Stimulated activated CD4-positive, alpha-beta T cell treated with anti-CD3 and anti-CD28 coated beads, Interleukin-4, amount 100 ng/mL, for 24 hours (primary cell): ENCODE measurements around the gene ETFDH.
"Not testable (repeated sequence)": the region's sequence is repeated elsewhere in the genome, so short reads cannot be mapped to it uniquely, and the experiment has no call there.

Source experiments
- DNase-seq: peaks from one replicate; pipeline ENCODE4 v3.0.0-alpha.2; 2020

Gene ETFDH

GRCh38 chr4:158671915-158672806, at the start of gene ETFDH:
TSS of gene ETFDH (plus strand) at chr4:158672296. CDS start at chr4:158672457, 161 bp downstream.
- DNase-seq = peak; percentile 99

DNA sequence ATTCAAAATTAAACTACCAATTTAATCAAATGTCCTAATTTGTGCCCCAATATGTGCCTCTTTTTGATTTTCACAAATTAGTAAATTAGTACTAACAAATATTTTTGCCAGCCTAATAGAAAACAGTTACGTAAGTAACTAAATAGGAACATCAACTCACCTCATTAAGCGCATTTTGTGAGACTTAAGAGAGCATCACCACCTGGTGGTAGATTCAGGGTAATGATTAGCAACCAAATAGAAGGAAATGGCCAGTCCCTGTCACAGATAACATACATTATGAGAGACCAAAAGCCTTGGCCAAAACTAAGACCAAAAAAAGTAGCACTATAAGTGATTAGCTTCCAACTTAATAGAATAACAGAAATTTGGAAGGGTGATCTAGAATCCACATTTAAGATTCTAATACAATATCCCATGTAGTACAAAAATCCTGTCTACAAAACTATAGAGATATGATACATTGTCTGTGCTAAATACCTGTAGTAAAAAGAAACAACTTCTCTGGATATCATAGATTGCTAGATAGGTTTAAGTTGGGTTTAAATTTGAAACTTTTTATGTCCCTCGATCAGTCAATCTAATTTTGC, 47.1 kb upstream of the ETFDH start:
- DNase-seq = no peak

DNA sequence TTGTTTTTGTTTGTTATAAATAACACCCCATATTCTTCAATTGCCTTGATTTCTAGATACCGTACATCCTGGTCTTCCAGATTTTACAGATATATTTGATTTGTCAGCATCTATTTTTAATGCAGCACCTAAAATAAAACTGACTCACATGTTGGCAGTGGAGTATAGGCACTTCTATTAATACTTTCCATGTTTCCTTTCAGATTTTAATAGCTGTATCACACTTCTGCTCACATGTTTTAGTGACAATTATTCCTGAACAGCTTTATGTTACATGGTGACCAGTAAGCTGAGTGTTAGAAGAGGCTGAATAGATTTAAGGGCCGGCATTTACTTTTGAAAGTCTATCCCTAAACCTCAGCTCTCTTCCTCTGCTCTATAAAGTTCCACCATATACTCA, 46.6 kb upstream of the ETFDH start:
- no peak for DNase-seq

DNA sequence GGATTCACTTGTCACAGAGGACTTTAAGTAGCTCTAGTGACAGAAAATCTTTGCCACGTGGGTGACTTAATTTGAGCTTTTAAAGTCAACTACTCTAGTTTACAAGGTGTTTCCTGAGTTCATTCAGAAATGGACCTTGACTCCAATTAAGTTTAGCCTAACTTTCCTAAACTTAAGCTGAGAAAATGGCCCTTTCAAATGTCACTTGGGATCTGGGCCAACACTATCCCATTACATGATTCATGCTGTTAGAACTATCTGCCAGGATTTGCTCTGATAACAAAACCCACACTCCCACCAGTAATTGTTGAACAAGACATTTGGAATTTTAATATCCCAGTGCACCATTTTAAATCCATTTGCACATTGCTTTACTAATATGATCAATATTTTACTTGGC, 41.2 kb upstream of the ETFDH start:
- no peak for DNase-seq

GRCh38 chr4:158636619-158637018, 35.5 kb upstream of the ETFDH start:
- no peak for DNase-seq

- DNase-seq = no peak
Observed at GRCh38 chr4:158644356-158644755, 27.7 kb upstream of the ETFDH start.

GRCh38 chr4:158644760-158645159, 27.3 kb upstream of the ETFDH start:
- no peak for DNase-seq

DNA sequence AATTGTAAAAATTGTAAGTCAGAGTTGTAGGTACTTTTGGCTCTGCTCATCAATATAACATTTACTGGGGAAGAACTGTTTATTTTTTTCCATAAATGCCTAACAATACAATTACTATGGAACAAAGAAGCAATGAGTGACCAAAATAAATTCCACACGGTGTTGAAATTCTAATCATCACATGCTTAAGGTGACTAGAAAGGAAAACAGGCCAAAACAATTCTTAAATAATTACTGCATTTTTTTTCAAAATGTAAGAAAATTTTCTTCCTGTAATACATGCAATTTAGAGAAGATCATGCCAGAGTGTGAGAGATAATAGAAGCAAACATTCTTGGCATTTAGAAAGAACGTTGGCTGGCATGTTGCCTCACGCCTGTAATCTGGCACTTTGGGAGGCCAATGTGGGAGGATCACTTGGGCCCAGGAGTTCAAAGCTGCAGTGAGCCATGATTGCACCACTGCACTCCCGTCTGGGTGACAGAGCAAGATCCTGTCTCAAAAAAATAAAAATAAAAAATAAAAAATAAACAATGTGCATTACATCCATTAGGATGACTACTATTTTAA, 22.9 kb upstream of the ETFDH start:
- no peak for DNase-seq

DNA sequence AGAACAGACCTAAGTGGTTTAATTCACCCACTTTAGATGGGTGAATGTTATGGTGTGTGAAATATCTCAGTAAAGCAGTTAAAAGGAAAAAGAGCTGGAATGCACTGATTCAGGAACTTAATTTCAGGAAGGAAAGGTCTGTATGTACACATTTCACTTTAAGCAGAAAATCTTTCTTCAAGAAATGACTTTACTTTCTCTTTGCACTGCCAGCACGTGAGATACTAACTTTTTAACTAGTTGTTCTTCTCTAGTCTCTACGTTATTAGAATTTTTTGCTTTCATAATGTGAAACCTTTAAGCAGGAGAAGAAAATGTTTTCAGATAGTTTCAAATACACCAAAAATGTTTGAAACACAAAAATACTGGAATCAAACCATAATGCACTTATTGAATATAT, 19.2 kb upstream of the ETFDH start:
- DNase-seq = no peak

DNA sequence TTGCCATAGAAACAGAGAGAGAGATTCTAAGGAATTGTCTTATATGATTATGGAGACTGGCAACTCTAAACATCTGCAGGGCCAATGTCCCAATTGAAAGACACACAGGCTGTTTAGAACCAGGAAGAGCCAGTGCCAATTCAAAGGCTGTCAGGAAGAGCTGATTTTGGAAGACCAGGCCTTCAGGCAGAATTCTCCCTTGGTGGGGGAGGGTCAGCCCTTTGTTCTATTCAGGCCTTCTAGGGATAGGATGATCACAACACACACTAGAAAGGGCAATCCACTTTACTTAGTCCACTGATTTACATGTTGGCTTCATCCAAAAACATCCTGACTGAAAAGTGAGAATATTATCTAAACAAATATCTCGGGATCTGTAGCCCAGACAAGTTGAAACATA, 15.7 kb upstream of the ETFDH start:
- no peak for DNase-seq

- no peak for DNase-seq
Observed at GRCh38 chr4:158657291-158657690, 14.8 kb upstream of the ETFDH start.

DNA sequence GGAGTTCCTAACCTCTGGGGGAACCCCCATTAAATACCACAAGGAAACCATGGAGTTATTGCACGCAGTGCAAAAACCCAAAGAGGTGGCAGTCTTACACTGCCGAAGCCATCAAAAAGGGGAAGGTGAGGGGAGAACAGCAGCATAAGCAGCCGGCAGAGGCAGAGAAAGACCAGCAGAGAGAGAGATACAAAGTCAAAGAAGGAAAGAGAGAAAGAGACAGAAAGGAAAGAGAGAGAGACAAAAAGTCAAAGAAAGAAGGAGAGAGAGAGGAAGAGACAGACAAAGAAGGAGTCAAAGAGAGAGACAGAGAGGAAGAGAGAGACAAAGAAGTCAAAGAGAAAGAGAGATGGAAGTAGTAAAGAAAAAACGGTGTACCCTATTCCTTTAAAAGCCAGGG, 8.8 kb upstream of the ETFDH start:
- not testable (repeated sequence) for DNase-seq

- not testable (repeated sequence) for DNase-seq
Observed at GRCh38 chr4:158663707-158664625, 8.1 kb upstream of the ETFDH start.

DNA sequence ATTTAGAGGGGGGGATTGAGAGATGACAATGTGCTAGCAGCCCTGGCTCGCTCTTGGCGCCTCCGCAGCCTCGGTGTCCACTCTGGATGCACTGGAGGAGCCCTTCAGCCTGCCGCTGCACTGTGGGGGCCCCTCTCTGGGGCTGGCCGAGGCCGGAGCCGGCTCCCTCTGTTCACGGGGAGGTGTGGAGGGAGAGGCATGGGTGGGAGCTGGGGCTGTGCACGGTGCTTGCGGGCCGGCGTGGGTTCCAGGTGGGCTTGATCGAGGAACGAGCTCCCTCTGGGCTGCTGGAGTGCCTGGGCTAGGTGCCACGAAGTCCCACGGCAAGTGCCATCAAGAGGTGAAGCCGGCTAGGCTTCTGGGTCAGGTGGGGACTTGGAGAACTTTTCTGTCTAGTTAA, 7.3 kb upstream of the ETFDH start:
- DNase-seq = no peak

- DNase-seq = no peak
Observed at GRCh38 chr4:158666892-158667291, 5.2 kb upstream of the ETFDH start.

DNA sequence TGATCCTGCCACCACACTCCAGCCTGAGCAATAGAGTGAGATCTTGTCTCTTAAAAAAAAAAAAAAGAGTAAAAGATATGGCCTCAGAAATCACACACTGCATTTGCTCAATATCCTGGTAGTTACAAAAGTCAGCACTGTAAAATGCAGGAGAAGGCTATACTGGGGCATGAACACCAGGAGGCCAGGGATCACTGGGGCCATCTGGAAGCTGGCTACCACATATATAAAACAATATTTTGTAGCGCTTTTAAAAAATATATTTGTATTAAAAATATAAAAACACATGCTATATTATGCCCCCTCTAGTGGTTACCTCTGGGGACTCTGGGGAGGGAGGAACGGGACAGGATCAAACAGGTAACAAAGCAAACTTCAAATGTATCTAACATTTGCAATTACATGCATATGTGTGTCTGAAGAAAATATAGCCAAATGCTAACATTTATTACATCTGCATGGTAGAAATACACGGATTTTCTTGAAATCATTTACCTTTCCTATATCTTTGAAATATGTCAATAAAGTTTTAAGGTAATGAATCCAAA, 4.4 kb upstream of the ETFDH start:
- DNase-seq = peak; percentile 21

- DNase-seq = no peak
Observed at GRCh38 chr4:158669310-158669709, 2.8 kb upstream of the ETFDH start.

DNA sequence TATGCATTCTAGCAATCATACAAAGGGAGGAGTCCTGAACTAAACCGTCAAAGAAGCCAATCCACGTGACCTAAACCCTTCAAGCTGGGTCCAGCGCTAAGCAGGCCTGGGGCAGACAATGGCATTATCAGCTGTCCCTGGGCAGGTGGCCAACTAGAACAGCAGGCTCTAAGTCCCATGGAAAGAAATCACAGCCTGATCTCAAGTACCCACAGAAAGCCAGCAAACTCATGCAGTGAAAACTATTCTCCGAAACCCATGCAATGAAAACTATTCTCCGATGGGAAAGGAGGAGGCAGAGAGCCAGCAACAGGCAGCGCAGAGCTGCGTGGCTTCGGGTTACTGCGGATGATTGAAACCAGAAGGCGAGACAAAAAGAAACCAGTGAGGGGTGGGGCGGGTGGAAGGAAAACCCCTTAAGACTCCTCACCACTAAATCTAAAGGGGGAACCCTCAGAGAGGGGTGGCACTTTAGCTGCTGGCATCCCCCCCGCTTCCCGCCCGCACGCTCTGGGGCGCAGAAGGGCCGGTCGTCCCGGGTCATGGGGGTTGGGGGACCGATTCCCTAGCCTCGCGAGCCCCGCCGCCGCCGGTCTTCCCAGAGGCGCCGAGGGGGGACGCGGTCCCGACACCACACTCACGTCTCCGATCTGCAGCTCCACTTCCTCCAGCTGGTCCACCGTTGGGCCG, 976 bp upstream of the ETFDH start:
- peak; percentile 66 for DNase-seq

DNA sequence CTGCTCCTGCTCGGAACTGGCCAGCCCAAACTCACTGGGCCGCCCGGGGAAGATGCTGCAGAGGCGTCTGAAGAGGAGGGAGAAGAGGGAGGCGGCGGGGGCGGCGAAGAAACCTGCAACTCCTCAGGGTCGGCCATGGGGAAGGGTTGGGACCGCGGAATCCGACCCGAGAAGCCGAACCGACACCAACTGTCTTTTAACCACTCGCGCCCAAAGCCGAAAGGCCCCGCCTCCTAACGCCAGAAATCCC, 506 bp upstream of the ETFDH start, which contains the start of gene C4orf46:
Gene C4orf46 (minus strand): TSS at position 223 of the 250 bp plus-strand sequence. CDS start 86 bp downstream, at position 137.
- no peak for DNase-seq

- no peak for DNase-seq
Observed at GRCh38 chr4:158673633-158674032, 1.5 kb downstream of the ETFDH start.

DNA sequence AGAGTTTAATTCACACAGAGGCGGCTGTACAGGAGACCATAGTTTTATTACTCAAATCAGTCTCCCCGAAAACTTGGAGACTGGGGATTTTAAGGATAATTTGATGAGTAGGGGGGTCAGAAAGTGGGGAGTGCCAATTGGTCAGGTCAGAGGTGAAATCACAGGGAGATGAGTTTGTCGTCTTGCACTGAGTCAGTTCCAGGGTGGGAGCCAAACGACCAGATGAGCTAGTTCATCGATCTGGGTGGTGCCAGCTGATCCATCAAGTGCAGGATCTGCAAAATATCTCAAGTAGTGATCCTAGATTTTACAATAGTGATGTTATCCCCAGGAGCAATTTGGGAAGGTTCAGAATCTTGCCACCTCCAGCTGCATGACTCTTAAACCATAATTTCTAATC, 4.0 kb downstream of the ETFDH start:
- no peak for DNase-seq

- no peak for DNase-seq
Observed at GRCh38 chr4:158678767-158679166, 6.7 kb downstream of the ETFDH start.
